NB4 (cell line): Measurements from ENCODE around the gene TUBGCP2.

ENCODE experiments used
- MYC ChIP-seq: IDR thresholded peaks from 2 replicates; pipeline ENCODE4 v1.6.1; 2011; ENCODE audit warnings: low read depth, low read length
- POLR2A ChIP-seq: IDR thresholded peaks from 2 replicates; pipeline ENCODE4 v1.6.1; 2011; ENCODE audit warnings: mild to moderate bottlenecking; ENCODE audit not compliant: insufficient read length; ENCODE audit errors: extremely low read depth
- TF ChIP-seq, protein P1 (sequence below): IDR thresholded peaks from one replicate; pipeline ENCODE4 v1.5.1; 2012; ENCODE audit warnings: low read depth, low read length
- TF ChIP-seq, protein P2 (sequence below): IDR thresholded peaks from 2 replicates; pipeline ENCODE4 v1.6.1; 2011; ENCODE audit warnings: low read depth, low read length

DNA sequence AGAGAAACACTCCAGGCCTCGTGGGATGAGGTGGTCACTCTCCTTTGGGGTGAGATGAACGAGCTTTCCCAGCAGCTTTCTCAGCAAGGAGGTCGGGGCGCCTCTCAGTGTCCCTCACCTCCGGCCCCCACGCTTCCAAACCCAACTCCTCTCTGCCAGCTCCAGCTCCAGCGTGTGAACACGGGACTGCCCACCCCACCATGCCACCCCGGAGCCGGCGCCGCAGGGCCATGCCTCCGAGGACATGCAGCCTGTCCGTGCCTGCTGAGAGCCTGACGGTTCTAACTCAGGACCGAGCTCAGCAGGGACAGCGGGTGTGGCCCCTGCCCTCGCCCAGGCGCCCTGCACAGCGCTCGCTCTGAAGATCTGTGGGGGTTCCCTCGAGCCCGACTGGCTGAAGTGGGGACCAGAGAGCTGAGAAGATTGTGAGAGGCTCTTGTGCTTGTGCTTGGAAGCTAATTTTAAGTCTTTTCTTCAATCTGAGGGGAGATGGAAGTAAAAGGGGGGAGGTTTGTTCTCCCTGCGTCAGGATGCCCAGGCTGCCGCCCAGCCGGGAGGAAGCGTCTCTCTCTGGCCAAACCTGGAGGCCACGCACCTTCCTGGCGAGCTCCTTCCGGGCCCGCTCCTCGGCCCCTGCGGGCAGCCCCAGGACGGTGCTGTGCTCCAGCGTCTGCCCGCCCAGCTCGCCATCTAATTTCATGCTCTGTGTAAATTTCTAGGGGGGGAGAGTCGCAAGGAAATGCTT is 26.9 kb downstream of the TUBGCP2 start:
- TF ChIP-seq POLR2A (no peak), MYC (no peak)
- TF ChIP-seq, protein P1, sequence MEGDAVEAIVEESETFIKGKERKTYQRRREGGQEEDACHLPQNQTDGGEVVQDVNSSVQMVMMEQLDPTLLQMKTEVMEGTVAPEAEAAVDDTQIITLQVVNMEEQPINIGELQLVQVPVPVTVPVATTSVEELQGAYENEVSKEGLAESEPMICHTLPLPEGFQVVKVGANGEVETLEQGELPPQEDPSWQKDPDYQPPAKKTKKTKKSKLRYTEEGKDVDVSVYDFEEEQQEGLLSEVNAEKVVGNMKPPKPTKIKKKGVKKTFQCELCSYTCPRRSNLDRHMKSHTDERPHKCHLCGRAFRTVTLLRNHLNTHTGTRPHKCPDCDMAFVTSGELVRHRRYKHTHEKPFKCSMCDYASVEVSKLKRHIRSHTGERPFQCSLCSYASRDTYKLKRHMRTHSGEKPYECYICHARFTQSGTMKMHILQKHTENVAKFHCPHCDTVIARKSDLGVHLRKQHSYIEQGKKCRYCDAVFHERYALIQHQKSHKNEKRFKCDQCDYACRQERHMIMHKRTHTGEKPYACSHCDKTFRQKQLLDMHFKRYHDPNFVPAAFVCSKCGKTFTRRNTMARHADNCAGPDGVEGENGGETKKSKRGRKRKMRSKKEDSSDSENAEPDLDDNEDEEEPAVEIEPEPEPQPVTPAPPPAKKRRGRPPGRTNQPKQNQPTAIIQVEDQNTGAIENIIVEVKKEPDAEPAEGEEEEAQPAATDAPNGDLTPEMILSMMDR, result no peak
- TF ChIP-seq, protein P2, sequence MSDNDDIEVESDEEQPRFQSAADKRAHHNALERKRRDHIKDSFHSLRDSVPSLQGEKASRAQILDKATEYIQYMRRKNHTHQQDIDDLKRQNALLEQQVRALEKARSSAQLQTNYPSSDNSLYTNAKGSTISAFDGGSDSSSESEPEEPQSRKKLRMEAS, result no peak
